GDM1 (cell line): ENCODE measurements around the gene TSFM.
"Not testable (repeated sequence)": the region's sequence is repeated elsewhere in the genome, so short reads cannot be mapped to it uniquely, and the experiment has no call there.

ENCODE experiments used
- DNase-seq: peaks from one replicate; lab custom pipeline; 2025; lab: John Stamatoyannopoulos, UW

Gene TSFM

DNA sequence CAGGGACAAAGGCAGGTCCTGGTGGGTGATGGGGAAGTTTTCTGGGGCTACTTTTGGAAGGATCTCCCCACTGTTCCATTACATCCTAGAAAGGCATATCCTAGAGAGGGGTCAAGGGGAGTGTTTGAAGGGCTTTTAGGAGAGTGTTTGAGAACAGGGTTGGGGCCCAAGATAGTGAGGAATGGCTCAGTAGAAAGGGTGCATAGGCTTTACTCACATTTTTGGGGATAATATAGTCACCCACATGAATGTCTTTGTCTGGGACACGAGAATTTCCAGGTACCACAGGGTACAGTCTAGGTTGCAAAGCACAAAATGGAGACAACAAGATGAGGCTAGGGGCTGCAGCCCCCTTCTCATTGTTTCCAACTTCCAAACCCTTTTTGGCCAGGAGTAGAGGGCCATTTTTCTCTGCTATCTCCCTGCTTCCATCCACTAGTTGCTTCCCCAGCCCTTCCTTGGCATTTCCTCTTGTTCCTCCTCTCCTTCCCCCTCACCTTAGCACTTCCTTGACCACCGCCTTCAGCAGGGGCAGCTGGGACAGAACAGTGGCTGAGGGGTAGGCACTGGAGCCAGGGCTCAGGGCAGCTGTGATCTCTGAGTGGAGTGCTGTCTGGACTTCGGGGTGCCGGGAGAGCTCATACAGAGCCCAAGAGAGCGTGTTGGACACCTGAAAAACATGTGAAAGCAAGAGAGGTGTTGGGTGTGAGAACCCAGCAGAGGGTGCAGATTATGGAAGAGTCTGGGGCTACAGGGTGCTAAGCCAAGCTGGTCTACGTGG, 18.5 kb upstream of the TSFM start:
- DNase-seq, result no peak

GRCh38 chr12:57764662-57765002, 18.0 kb upstream of the TSFM start:
- DNase-seq, result no peak

DNA sequence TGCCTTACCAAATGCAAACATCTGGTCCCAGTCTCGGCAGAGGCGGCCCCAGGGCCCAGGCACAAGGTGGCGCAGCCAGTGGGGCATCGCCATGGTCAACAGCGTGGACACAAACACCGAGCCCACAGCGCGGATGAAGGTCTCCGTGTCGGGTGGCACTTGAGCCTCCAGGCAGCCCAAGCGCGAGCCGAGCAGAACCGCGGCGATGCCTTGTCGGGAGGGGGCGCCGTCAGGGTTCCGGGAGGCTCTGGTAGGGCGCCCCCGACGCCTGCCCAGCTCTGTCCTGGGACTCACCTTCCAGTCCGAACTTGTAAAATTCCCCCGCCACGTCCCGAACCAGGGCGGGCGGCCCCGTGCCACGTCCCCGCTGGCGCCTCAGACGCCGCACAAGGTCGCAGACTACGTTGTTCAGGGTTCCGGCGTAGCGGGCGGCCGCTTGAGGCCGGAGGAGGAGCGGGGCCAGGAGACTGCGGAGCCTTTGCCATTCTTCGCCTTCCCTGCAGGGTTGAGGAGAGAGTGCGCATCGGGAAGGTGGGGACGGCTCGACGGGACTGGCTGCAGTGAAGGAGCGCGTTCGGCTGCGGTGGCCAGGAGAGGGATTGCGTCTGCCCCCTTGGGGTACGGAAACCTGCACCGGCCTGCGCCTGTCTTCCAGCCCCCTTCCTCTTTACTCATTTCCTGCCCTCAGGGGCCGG, 17.4 kb upstream of the TSFM start:
- DNase-seq, result no peak

GRCh38 chr12:57765698-57766463, 16.7 kb upstream of the TSFM start:
- DNase-seq, result no peak

GRCh38 chr12:57766464-57767304, 15.9 kb upstream of the TSFM start, which contains the start of gene CYP27B1:
Gene CYP27B1 (minus strand): TSS chr12:57767078. CDS start chr12:57767041, 37 bp downstream.
- DNase-seq, result no peak

GRCh38 chr12:57767305-57767698, 15.3 kb upstream of the TSFM start:
- no peak for DNase-seq

- no peak for DNase-seq
These were observed 14.7 kb upstream of the TSFM start for GRCh38 chr12:57767876-57768275.

GRCh38 chr12:57769594-57769993, 13.0 kb upstream of the TSFM start:
- DNase-seq, result no peak

GRCh38 chr12:57770734-57771133, 11.9 kb upstream of the TSFM start:
- DNase-seq, result no peak

GRCh38 chr12:57771236-57771872, 11.2 kb upstream of the TSFM start:
- peak; percentile 89 for DNase-seq

DNA sequence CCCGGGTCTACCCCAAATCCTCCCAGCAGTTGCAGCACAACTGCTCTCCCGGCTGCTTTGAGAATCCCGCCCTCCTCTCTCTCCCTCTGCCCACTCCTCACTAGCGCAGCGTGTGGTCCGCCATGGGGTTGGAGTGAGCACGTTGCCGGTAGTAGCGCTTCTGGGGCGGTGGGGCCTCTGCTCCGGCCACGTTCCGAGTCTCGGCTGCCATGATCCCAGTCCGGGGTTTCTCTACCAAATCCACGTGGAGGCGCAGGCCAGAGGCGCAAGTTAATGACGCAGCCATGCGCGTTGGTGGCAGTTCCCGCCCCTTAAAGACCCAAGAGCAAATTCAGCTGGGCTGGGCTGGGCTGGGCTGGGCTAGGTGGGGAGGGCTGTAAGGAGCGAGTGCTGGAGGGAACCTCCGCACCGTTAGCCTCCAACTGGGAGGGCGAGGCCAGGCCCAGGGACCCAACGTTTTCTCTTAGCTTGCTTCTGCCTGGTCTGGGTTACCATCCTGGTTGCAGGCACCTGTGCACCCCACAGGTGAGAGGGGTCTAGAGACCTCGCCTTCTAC, 10.6 kb upstream of the TSFM start, which contains the start of gene METTL1:
METTL1 (minus strand) TSS at position 233 of the 556 bp plus-strand sequence; CDS start at position 211, 22 bp downstream.
- peak; percentile 93 for DNase-seq

DNA sequence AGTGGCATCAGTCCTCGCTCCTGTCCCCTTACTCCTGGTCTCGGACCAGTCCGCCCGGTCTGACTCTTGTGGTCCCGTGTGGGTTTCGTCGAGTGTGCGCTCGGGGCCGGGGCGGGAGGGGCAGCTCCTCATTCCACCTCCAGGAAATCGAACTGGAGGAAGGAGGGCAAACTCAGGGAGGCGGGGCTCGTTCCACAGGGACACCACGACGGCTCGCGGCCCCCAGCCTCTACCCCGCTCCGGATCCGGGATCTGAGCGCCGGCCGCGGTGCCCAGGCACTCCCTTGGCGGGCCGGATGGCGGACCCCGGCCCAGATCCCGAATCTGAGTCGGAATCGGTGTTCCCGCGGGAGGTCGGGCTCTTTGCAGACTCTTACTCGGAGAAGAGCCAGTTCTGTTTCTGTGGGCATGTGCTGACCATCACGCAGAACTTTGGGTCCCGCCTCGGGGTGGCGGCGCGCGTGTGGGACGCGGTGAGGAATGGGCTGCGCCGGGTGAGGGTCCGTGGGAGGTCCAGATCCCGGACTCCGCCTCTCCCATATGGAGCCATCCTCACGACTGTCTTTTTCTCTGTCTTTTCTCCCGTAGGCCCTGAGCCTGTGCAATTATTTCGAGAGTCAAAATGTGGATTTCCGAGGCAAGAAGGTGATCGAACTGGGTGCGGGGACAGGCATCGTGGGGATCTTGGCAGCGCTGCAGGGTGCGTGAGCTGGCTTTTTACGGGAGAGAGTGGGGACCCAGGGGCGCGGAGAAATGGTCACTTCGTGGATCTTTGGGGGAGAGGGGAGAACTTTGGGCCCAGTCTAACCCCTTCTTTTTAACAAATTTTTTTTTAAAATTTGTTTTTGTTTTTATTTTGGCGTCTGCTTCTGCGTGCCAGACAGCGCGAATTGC, 9.9 kb upstream of the TSFM start, which contains the start of gene EEF1AKMT3:
EEF1AKMT3 (plus strand) TSS at position 186 of the 894 bp plus-strand sequence; CDS start at position 297, 111 bp downstream.
- DNase-seq, result no peak

DNA sequence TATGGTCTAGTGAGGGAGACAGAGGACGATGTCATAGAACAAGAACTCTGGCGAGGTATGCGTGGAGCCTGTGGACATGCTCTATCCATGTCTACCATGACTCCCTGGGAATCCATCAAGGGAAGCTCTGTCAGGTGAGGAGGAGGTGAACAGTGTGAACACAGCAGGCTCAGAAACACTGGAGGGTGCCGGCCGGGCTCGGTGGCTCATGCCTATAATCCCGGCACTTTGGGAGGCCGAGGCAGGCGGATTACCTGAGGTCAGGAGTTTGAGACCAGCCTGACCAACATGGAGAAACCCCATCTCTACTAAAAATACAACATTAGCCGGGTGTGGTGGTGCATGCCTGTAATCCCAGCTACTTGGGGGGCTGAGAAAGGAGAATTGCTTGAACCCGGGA, 8.0 kb upstream of the TSFM start:
- not testable (repeated sequence) for DNase-seq

DNA sequence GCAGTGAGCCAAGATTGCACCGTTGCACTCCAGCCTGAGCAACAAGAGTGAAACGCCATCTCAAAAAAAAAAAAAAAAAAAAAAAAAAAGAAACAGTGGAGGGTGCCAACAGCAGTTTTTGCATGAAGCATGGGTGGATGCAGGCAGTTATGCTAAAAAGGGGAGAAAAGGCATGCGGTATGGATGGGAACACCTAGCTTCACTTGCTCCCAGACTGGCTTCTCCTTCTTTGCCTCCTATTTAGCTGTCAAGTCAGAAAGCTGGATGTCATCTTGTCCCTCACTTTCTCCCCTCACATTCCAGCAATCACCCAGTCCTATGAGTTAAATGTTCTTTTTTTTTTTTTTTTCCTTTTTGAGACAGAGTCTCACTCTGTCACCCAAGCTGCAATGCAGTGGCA, 7.5 kb upstream of the TSFM start:
- no peak for DNase-seq

DNA sequence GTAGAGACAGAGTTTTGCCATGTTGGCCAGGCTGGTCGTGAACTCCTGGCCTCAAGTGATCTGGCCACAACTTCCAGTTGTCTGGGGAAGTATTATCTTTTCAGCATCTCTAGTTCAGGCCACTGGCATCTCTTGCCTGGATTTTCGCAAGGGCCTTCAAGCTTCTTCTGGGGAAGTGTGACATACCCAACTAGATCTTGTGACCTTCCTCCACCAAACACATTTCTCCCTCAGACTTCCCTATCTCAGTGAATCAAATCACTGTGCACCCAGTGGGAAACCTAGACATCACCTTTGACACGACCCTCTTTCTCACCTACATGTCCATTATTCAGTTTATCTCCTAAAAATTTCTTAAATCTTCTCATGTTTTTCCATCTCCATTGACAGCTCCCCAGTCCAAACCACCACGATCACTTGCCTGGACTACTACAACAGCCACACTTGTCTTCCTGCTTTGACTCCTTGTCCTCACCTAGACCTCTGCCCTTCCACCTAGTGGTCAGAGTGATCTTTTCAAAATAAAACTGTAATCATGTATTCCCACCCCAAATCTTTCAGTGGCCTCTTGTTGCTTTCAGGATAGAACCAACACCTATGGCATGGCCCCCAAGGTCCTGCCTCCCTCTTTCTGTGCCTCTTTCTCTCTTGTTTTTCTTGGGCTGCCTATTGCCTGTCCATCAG, 6.9 kb upstream of the TSFM start:
- DNase-seq, result no peak

GRCh38 chr12:57776247-57776587, 6.4 kb upstream of the TSFM start:
- DNase-seq, result no peak

DNA sequence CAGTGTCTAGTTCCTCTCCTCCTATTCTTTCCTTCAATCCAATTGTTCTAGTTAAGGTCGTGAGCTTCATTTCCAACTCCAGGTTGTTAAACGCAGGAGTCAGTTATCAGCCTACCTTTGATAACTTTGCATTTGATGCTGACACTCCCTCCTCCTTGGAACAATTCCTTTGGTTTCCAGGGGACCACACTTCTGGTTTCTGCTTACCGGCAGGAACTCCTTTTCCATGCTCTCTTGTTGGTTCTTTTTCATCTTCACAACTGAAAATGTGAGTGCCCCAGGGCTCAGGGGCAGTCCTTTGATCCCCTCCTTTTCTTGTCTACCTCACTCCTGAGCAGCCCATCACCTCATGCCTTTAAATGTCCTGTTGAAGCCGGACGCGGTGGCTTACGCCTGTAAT, 5.2 kb upstream of the TSFM start:
- DNase-seq, result no peak

- no peak for DNase-seq
These were observed 4.7 kb upstream of the TSFM start for GRCh38 chr12:57777911-57778310.

DNA sequence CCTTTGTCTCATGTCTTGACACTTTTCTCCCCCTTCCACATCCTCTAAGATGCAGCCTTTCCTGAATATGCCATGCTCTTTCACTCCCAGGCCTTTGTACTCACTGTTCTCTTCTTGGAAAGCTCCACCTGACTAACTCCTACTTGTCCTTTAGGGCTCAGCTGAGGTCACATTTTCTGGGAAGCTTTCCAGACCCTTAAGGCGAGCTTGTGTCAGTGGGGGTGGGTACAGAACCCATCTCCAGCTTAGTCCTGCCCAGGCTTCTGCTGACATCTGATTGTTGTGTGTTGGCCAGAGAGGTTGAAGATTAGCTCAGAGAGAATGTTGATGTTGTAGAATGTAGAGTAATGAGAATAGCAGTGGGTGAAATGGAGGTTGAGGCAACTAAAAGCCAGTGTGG, 2.9 kb upstream of the TSFM start:
- DNase-seq, result no peak
